HG03135 (cell line): ENCODE results near the gene ARHGAP32.

Experiments
- ATAC-seq: cut with Tn5 transposase; IDR thresholded peaks from one replicate; pipeline ENCODE4 v1.9.1; 2021; ENCODE audit warnings: mild to moderate bottlenecking, moderate library complexity; ENCODE audit not compliant: unreplicated experiment

ARHGAP32 gene

DNA sequence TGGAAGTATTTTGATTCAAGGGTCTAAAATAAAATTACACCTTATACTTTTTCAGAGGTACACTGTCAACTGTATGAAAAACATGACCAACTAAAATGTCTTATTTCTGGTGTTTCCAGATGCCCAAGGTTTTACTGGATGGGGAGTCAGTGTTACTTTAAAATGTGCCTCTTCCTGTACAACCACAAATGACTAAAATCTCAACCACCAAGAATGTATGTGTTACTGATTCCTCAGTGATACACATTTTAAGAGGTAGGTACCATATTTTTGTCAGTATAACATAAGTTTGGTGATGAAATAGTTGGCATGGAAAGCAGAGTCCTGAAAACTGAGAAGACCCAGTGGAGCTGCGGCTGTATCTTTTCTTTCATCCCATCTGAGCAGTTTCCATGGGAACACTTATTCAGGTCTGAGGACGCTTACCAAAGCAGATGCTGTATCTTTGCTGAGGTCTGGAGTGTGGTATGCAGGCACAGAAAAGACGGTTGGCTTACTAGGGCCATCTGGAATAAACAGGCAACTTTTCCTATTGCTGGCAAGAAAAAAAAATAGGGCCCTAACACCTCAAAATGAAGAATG, 228.3 kb downstream of the ARHGAP32 start:
- no peak for ATAC-seq

GRCh38 chr11:128962896-128963295, 229.2 kb downstream of the ARHGAP32 start:
- ATAC-seq = no peak

GRCh38 chr11:128961645-128962044, 230.5 kb downstream of the ARHGAP32 start:
- ATAC-seq = no peak

- ATAC-seq = no peak
Observed at GRCh38 chr11:128957202-128957482, 235.0 kb downstream of the ARHGAP32 start.

DNA sequence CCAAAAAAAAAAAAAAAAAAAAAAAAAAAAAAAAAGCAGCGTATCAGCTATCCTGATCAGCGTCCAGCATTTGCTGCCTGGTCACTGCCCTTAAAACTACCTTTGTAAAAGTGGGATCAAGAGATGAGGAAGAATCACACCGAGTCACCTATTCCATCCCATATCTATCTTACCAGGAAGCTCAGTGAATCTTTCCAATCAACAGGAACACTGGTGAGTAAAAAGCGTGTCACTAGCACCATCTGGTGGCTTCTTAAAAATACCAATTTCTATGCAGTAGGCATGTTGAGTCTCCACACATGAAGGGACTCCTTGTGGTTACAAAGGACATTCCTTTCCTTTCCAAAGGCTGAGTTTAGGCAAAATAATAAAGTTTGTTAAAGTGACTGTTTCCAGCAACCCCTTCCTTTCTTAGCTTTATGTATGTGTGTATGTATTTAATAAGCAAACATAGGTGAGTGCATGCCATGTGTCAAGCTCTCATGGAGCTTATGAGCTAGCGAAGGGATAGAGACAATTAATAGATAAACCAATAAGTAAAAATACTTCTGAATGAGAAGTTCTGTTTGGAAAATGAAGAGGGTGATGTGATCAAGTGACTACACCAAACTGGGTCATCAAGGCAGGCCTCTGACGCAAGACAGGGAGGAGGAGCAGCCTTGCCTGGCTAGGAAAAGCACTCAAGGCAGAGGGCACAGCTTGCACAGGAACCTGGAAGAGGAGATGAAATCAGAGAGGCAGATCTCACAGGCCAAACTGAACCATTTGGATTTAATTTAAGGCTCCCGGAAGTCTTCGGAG, 235.5 kb downstream of the ARHGAP32 start:
- no peak for ATAC-seq

DNA sequence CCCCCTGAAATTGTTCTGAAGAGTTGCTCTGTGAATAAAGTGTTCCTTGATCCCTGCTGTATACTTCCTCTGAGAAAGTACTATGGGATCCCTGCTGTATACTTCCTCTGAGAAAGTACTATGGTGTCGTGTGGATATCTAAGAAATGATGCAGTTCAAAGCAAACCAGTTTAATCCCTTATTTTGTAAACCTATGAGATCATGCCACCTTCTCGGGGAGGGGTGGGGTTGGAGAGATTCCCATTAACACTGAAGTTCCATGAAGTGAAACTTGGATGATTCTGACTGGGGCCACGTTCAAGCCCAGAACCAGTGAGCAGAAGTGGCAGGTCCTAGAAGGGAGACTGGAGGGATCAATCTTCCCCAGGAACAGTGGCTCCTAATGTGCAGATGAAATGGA, 236.5 kb downstream of the ARHGAP32 start:
- no peak for ATAC-seq

DNA sequence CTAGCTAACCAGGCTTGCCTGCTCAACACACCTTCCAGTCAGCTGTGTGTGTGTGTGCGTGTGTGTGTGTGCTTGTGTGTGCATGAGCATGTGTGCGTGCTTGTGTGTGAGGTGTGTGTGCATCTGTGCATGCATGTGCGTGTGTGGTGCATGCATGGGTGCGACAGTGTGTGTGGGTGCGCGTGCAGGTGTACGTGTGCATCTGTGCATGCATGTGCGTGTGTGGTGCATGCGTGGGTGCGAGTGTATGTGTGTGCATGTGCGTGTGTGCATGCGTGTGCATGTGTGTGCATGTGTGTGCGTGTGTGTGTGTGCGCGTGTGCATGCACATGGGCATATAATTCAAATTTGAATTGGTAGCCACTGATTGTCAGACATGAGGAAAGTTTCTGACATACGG, 239.0 kb downstream of the ARHGAP32 start:
- ATAC-seq = no peak

GRCh38 chr11:128949791-128950454, 242.2 kb downstream of the ARHGAP32 start:
- ATAC-seq = no peak

- no peak for ATAC-seq
Observed at GRCh38 chr11:128948583-128948982, 243.5 kb downstream of the ARHGAP32 start.

DNA sequence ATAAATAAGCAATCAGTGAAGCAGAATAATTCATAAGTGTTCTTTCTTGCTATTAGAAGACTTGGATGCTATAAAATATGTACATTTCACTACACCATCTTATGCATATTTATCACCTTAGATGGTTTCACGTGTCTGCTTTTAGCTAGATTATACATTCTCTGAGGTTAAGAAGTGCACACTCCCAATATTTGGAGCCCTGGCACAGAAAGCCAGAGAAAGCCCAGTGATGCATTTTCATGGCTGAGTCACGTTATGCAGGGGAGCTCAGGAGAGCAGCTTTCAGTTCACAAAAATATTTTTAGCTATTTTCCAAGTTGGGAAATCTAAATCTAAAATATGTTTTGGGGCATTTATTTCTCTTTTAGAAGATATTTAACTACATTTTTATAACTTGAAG, 244.4 kb downstream of the ARHGAP32 start:
- no peak for ATAC-seq

DNA sequence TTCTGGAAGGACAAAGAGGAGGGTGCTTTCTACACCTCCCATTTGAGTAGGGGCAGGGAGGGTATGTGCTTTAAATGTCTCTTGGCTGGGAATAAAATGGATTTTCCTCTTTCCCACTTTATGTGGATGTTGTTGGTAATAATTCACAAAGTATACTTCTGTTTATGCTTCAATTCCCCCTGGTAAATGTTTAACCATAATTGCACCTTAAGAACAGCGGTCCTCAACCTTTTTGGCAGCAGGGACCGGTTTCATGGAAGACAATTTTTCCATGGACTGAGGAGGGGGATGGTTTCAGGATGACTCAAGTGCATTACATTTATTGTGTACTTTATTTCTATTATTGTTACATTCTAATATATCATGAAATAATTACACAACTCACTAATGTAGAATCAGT, 245.5 kb downstream of the ARHGAP32 start:
- ATAC-seq = no peak

DNA sequence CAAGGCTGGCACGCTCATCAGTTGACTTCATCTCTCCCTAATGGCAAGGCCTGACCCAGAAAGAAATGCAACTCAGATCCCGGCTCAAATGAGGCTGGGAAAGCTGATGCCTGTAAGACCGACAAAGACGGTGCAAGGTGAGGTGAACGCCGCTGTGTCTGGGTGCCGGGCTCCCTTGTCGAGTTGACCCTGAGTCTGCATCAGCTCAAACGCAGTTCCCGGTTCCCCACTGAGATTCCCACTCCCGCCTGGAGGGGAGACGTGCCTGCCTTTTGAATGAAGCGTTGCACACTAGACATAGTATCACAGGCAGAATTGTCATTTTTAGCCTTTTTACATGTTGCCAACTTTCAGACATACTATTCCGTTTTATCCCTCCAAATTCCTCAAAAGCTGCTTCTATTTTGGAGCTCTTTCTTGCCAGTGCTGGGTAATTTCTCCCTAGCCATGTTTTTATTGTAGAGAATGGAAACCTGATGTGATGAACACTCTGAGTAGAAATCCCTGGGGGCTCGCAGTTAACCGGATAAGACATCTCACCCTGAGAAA, 248.6 kb downstream of the ARHGAP32 start:
- ATAC-seq = no peak

GRCh38 chr11:128942817-128943427, 249.2 kb downstream of the ARHGAP32 start, which contains the start of gene TP53AIP1:
Gene TP53AIP1, minus strand, starts transcription at chr11:128942871. Its CDS starts 5,053 bp downstream, at chr11:128937818.
- ATAC-seq = no peak

- ATAC-seq = no peak
Observed at GRCh38 chr11:128942272-128942612, 249.9 kb downstream of the ARHGAP32 start.

DNA sequence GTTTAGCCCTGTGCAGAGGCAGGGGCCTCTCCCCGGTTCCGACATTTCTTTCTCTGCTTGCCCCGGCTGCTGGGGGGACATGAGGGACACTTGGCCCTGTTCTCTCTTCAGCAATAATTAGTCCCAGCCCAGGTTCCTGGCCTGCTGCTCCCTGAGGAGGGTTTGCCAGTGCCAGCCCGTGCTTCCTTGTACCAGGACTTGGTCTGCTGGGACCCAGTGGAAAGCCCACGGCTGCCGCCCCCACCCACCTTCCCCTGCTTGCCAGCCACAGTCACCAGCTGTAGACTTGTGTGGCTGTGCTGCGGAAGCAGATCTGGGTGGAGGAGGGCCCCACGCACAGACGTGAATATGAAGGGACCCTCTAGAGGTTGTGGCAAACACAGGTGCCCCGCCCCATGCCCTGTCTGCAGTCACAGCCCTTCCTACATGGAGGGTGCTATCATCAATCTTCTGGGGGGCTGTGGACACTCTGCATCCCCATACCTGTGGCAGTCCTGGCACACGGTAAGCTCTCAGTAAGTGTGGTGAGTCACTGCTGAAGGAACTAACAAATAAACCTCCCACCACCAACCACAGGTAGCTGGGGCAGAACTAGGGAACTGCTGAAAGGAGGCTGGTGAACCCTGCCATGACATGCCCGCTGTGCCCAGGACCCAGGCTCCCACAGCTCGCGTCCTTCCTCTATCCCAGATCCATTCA, 250.4 kb downstream of the ARHGAP32 start:
- no peak for ATAC-seq

GRCh38 chr11:128941110-128941509, 251.0 kb downstream of the ARHGAP32 start:
- no peak for ATAC-seq

GRCh38 chr11:128940603-128941002, 251.5 kb downstream of the ARHGAP32 start:
- ATAC-seq = no peak

GRCh38 chr11:128940156-128940555, 252.0 kb downstream of the ARHGAP32 start:
- ATAC-seq = no peak

DNA sequence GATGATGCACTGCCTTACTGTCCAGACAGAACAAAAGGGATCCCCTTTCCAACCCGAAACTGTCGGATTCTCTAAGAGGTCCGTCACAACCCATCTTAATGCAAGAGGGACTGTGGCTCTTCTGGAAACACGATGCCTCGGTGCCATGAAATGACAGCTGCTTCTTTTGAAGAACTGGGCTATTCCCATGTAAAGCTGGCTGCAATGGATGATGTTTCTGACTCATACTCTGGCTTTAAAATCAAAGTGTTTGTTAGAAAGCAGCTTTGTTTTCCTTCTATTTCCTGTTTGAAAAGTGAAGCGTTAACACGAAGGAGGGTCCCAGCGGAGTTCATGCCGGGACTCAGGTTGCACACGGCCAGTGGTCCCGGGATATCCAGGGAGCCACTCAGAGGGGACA, 252.5 kb downstream of the ARHGAP32 start:
- ATAC-seq = no peak

- no peak for ATAC-seq
Observed at GRCh38 chr11:128938156-128938885, 253.8 kb downstream of the ARHGAP32 start.
